Fibroblast of the aortic adventitia (primary cell): Measurements from ENCODE around the gene DPF1. TPM values are rescaled to one million over a fixed set of nuclear protein-coding genes. Genes with fewer than 3 reads are reported as not detected.

Experiments
- DNase-seq: peaks from one replicate; pipeline ENCODE4 v3.0.0-alpha.2; 2010; ENCODE audit warnings: low read depth
- H3K4me3 ChIP-seq: 2 replicates; pipeline ENCODE4 v1.5.1; 2011; ENCODE audit warnings: low read depth, mild to moderate bottlenecking, control low read depth, low read length, moderate library complexity
- CTCF ChIP-seq: IDR thresholded peaks from 2 replicates; pipeline ENCODE4 v1.5.1; 2011; ENCODE audit warnings: mild to moderate bottlenecking, low read length, control low read depth, inconsistent platforms; ENCODE audit not compliant: insufficient read depth
- total RNA-seq: library from RNA; depleted of rRNA; stranded (reverse); fragments of >200 nt; gene quantifications from 2 replicates; pipeline ENCODE4 v1.2.3, GENCODE V29; 2012; ENCODE audit warnings: low replicate concordance

DPF1 gene
- total RNA-seq, 1 donor = 2.7 TPM

GRCh38 chr19:38250428-38250820 is 26.4 kb upstream of the DPF1 start:
- no peak overlapping the region for H3K4me3 ChIP-seq
- no peak for TF ChIP-seq CTCF
- no peak for DNase-seq

- DNase-seq = no peak
- H3K4me3 ChIP-seq = no peak overlapping the region
- no peak for TF ChIP-seq CTCF
Measured at GRCh38 chr19:38248421-38248820, 24.4 kb upstream of the DPF1 start.

GRCh38 chr19:38247734-38248268 is 23.8 kb upstream of the DPF1 start:
- peak; percentile 94 for DNase-seq
- TF ChIP-seq CTCF = no peak
- no peak overlapping the region for H3K4me3 ChIP-seq

- H3K4me3 ChIP-seq = no peak overlapping the region
- DNase-seq = peak; percentile 59
- no peak for TF ChIP-seq CTCF
Measured at GRCh38 chr19:38247126-38247525, 23.1 kb upstream of the DPF1 start.

- DNase-seq = peak; percentile 65
- no peak for TF ChIP-seq CTCF
- H3K4me3 ChIP-seq = no peak overlapping the region
Measured at GRCh38 chr19:38245826-38246498, 21.9 kb upstream of the DPF1 start.

- H3K4me3 ChIP-seq = peak overlapping the region; percentile 60
- no peak for TF ChIP-seq CTCF
- DNase-seq = no peak
Measured at GRCh38 chr19:38243279-38243673, 19.3 kb upstream of the DPF1 start.

GRCh38 chr19:38239816-38240215 is 15.8 kb upstream of the DPF1 start:
- no peak for DNase-seq
- no peak for TF ChIP-seq CTCF
- H3K4me3 ChIP-seq = no peak overlapping the region
